Lung (tissue), 12 donors: ENCODE results near the gene F12. TPM values are rescaled to one million over a fixed set of nuclear protein-coding genes. Genes with fewer than 3 reads are reported as not detected.

Experiments used
- ATAC-seq: fragments of 200-7000 bp; cut with Tn5 transposase; one replicate; pipeline ENCODE4 v1.9.1; 2020; ENCODE audit warnings: moderate number of reproducible peaks; ENCODE audit not compliant: insufficient read depth, low FRiP score
- DNase-seq, 3 donors: peaks; one replicate each; pipeline ENCODE4 v3.0.0-alpha.2; 2013 to 2017
- H3K27ac ChIP-seq, 2 donors: one replicate each; pipeline ENCODE4 v1.5.1; 2013; ENCODE audit warnings: mild to moderate bottlenecking in 2 of 2, moderate library complexity in 2 of 2, control low read depth in 1 of 2, inconsistent platforms in 1 of 2, low read depth in 1 of 2, low read length in 1 of 2
- H3K27me3 ChIP-seq, 3 donors: one replicate each; pipeline ENCODE4 v1.5.1; 2013; ENCODE audit warnings: low read length in 2 of 3; ENCODE audit not compliant: control insufficient read depth in 3 of 3, insufficient read depth in 3 of 3
- H3K36me3 ChIP-seq, 4 donors: one replicate each; pipeline ENCODE4 v1.5.1; 2013; ENCODE audit warnings: low read length in 4 of 4, mild to moderate bottlenecking in 1 of 4, moderate library complexity in 1 of 4; ENCODE audit not compliant: control insufficient read depth in 4 of 4, insufficient read depth in 4 of 4
- H3K4me1 ChIP-seq, 5 donors: one replicate each; pipeline ENCODE4 v1.5.1; 2013; ENCODE audit warnings: low read length in 5 of 5, mild to moderate bottlenecking in 2 of 5, moderate library complexity in 1 of 5; ENCODE audit not compliant: control insufficient read depth in 5 of 5, insufficient read depth in 5 of 5
- H3K4me3 ChIP-seq: one replicate; pipeline ENCODE4 v1.5.1; 2013; ENCODE audit warnings: mild to moderate bottlenecking, control low read depth, moderate library complexity
- H3K9ac ChIP-seq, 2 donors: one replicate each; pipeline ENCODE4 v1.5.1; 2013; ENCODE audit warnings: low read length in 2 of 2, control low read depth in 1 of 2; ENCODE audit not compliant: insufficient read depth in 1 of 2
- H3K9me3 ChIP-seq, 4 donors: one replicate each; pipeline ENCODE4 v1.5.1; 2013; ENCODE audit warnings: low read length in 3 of 4, mild to moderate bottlenecking in 1 of 4, moderate library complexity in 1 of 4; ENCODE audit not compliant: control insufficient read depth in 4 of 4, insufficient read depth in 3 of 4
- CTCF ChIP-seq: IDR thresholded peaks from 2 replicates; pipeline ENCODE4 v1.5.1; 2012; ENCODE audit warnings: mild to moderate bottlenecking; ENCODE audit errors: control extremely low read depth, extremely low read depth
- WGBS, 2 donors: extraction: QIAGEN DNeasy Blood & Tissue Kit; methylation state at CpG; one replicate each; pipeline ENCODE4 v1.1.7; 2013; 5-methylcytosine and 5-hydroxymethylcytosine counted together
- polyA plus RNA-seq, 2 donors: library from polyadenylated mRNA; stranded (reverse); fragments of 200-250 nt; gene quantifications; one replicate each; pipeline ENCODE4 v1.2.1, GENCODE V29; 2013
- total RNA-seq, 2 donors: library from RNA; depleted of rRNA in 1 of 2; stranded (reverse); fragments of >200 nt in 1 of 2; gene quantifications; one replicate each; pipeline ENCODE4 v1.2.1, GENCODE V29; 2014 to 2021
- donor health status: control.
- donor health status: control.
- donor health status: Bipolar disorder and iron deficiency.
- donor health status: healthy.
- donor health status: DM: yes; HTN: yes; CAD: no.

The F12 gene
- total and polyA plus RNA-seq, 4 donors: 1.3 to 1.7 (median 1.4) TPM; not detected in 1

- peaks cover 0 to 12% (median 0%) of the 10 kb centered on the region in 5 donors for H3K4me1 ChIP-seq
- no peak overlapping the region for H3K27ac ChIP-seq
- peaks cover 0 to 66% (median 26%) of the 10 kb centered on the region in 4 donors for H3K36me3 ChIP-seq
- no peak for DNase-seq
- 92 to 95% methylated on average over 25 of the region's 25 CpGs for WGBS, 2 donors
- no peaks in the 10 kb centered on the region for H3K27me3 ChIP-seq
- ATAC-seq: no peak
- no peak for TF ChIP-seq CTCF
- no peak overlapping the region for H3K4me3 ChIP-seq
- no peaks in the 10 kb centered on the region for H3K9me3 ChIP-seq
- no peak overlapping the region for H3K9ac ChIP-seq
Observed at GRCh38 chr5:177432839-177433657, 23.7 kb upstream of the F12 start.

- H3K36me3 ChIP-seq: peaks cover 0 to 64% (median 20%) of the 10 kb centered on the region in 4 donors
- no peaks in the 10 kb centered on the region for H3K9me3 ChIP-seq
- no peaks in the 10 kb centered on the region for H3K27me3 ChIP-seq
- 85 to 86% methylated on average over 17 to 18 of the region's 18 CpGs for WGBS, 2 donors
- H3K27ac ChIP-seq: no peak overlapping the region
- no peak for DNase-seq
- no peak for TF ChIP-seq CTCF
- peaks cover 0 to 19% (median 7%) of the 10 kb centered on the region in 5 donors for H3K4me1 ChIP-seq
- ATAC-seq: no peak
- H3K4me3 ChIP-seq: no peak overlapping the region
- no peak overlapping the region for H3K9ac ChIP-seq
Observed at GRCh38 chr5:177432143-177432838, 22.9 kb upstream of the F12 start.

- H3K9ac ChIP-seq: no peak overlapping the region
- H3K36me3 ChIP-seq: peaks cover 0 to 60% (median 18%) of the 10 kb centered on the region in 4 donors
Observed at GRCh38 chr5:177431317-177432142, 22.2 kb upstream of the F12 start.

More at GRCh38 chr5:177431317-177432142, 22.2 kb upstream of the F12 start:
- H3K27ac ChIP-seq: peak overlapping the region in 1 of 2 donors; percentile 66
- peak; percentile 16 for ATAC-seq
- no peaks in the 10 kb centered on the region for H3K27me3 ChIP-seq
- peaks cover 0 to 24% (median 9%) of the 10 kb centered on the region in 5 donors for H3K4me1 ChIP-seq
- no peak overlapping the region for H3K4me3 ChIP-seq
- no peak for TF ChIP-seq CTCF
- 52 to 66% methylated on average over 29 of the region's 29 CpGs for WGBS, 2 donors
- DNase-seq: no peak
- H3K9me3 ChIP-seq: no peaks in the 10 kb centered on the region
